Sigmoid colon (tissue), 4 donors: Measurements from ENCODE around the gene FN1.

ENCODE experiments used
- EP300 ChIP-seq, 4 donors: sonication (generic); formaldehyde crosslinking; IDR thresholded peaks; one replicate each; pipeline ENCODE4 v1.6.1; 2017; ENCODE audit warnings: antibody characterized with exemption in 4 of 4
- POLR2A ChIP-seq, 2 donors: fragments of 450-650 bp; IDR thresholded peaks; one replicate each; pipeline ENCODE4 v1.6.1; 2016; ENCODE audit warnings: antibody characterized with exemption in 2 of 2, mild to moderate bottlenecking in 2 of 2, moderate library complexity in 2 of 2
- POLR2AphosphoS5 ChIP-seq, 4 donors: sonication (generic); formaldehyde crosslinking; IDR thresholded peaks; one replicate each; pipeline ENCODE4 v1.6.1; 2017; ENCODE audit warnings: antibody characterized with exemption in 4 of 4
- TF ChIP-seq, protein P1 (sequence below), 4 experiments: fragments of 450-650 bp in 3 of 4; fragments of 200-600 bp in 1 of 4; IDR thresholded peaks; one replicate each; pipeline ENCODE4 v1.5.1; 2016 to 2019; ENCODE audit warnings: antibody characterized with exemption in 4 of 4, mild to moderate bottlenecking in 3 of 4, moderate library complexity in 2 of 4

DNA sequence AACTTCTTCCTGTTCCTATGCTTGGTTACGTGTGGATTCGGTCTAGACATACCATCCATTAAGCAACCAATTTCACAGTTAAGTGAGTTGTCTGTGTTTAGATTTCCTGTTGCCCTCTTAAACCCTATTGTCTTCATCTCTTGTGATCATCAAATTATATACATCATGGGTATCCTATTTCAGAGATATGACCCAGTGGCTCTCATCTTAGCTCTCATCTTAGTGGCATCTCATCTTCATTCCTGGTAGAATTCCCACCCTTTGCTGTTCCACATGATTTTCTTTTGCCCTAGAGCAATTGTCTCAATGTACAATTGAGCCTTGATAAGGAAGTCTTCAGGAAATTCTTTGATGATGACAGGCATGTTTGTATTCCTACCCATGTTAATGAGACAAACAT lies 29.4 kb upstream of the FN1 start:
- TF ChIP-seq, protein P1, sequence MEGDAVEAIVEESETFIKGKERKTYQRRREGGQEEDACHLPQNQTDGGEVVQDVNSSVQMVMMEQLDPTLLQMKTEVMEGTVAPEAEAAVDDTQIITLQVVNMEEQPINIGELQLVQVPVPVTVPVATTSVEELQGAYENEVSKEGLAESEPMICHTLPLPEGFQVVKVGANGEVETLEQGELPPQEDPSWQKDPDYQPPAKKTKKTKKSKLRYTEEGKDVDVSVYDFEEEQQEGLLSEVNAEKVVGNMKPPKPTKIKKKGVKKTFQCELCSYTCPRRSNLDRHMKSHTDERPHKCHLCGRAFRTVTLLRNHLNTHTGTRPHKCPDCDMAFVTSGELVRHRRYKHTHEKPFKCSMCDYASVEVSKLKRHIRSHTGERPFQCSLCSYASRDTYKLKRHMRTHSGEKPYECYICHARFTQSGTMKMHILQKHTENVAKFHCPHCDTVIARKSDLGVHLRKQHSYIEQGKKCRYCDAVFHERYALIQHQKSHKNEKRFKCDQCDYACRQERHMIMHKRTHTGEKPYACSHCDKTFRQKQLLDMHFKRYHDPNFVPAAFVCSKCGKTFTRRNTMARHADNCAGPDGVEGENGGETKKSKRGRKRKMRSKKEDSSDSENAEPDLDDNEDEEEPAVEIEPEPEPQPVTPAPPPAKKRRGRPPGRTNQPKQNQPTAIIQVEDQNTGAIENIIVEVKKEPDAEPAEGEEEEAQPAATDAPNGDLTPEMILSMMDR (IDR thresholded peaks at IDR 0.05), result no peak
- TF ChIP-seq POLR2A (IDR thresholded peaks at IDR 0.05) (no peak), POLR2AphosphoS5 (IDR thresholded peaks at IDR 0.05) (no peak), EP300 (IDR thresholded peaks at IDR 0.05) (no peak)
